ENCODE measurements around the gene GPX2. TPM values are rescaled to one million over a fixed set of nuclear protein-coding genes. Genes with fewer than 3 reads are reported as not detected.
A peak's percentile ranks its signal among the peaks of the same experiment; 100 is the strongest.

GPX2 gene
- total RNA-seq, 2 donors from 2014 or later, result 2.6 to 3.7 TPM

- Mint-ChIP-seq H3K27ac (no peak overlapping the region), H3K4me3 (no peak overlapping the region)
Measured at GRCh38 chr14:64954491-64955240, 12.1 kb upstream of the GPX2 start.

DNA sequence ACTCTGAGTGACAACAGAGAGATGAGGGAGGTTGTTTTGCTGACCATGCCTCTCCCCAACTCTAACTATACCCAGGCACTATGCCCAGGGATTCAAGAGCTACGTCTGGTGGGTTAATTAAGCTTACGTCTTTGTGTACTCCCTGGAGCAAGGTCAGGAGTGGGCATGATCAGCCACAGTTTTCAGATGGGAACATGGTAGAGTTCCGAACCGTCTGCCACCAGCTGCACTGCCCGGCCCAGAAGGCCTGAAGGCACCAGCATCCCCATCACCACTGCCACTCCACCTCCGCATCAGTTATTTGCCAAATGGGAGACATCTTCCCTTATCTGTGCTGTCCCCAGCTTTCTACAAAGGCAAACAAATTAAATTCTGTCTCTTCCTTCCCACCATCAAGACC lies 11.1 kb upstream of the GPX2 start:
- H3K4me3 ChIP-seq (ENCODE audit: low read length), result no peak overlapping the region
- no peak overlapping the region for H3K9ac ChIP-seq (ENCODE audit: extremely low read depth, low read length, poor library complexity, severe bottlenecking)
- H3K27ac ChIP-seq (ENCODE audit: low read depth, low read length), result no peak overlapping the region
- H3K27me3 ChIP-seq (ENCODE audit: control insufficient read depth, insufficient read depth, low read length, poor library complexity, severe bottlenecking), result no peaks in the 10 kb centered on the region
- no peak for TF ChIP-seq CTCF (conservative IDR thresholded peaks at IDR 0.05)
- no peaks in the 10 kb centered on the region for H3K4me1 ChIP-seq (ENCODE audit: control insufficient read depth, insufficient read depth, low read length)
- Mint-ChIP-seq H3K27me3 (ENCODE audit: insufficient read depth) (no peaks in the 10 kb centered on the region), H3K27ac (no peak overlapping the region), H3K4me1 (peaks cover 25% of the 10 kb centered on the region), H3K36me3 (ENCODE audit: low read depth) (peaks cover 58% of the 10 kb centered on the region), H3K4me3 (no peak overlapping the region), H3K9me3 (peaks cover 15% of the 10 kb centered on the region)
- DNase-seq, result no peak
- no peaks in the 10 kb centered on the region for H3K9me3 ChIP-seq (ENCODE audit: control insufficient read depth, low read length)
- H3K36me3 ChIP-seq (ENCODE audit: control insufficient read depth, insufficient read depth, low read length), result peaks cover 49% of the 10 kb centered on the region
- WGBS, 2 experiments (ENCODE audit: insufficient coverage in 1 of 2, insufficient read length in 1 of 2), result 95 to 100% methylated on average over 4 to 6 of the region's 6 CpGs

More at GRCh38 chr14:64954491-64955240, 12.1 kb upstream of the GPX2 start:
- Mint-ChIP-seq H3K36me3 (ENCODE audit: low read depth) (peaks cover 54% of the 10 kb centered on the region), H3K27me3 (ENCODE audit: insufficient read depth) (no peaks in the 10 kb centered on the region), H3K4me1 (peaks cover 25% of the 10 kb centered on the region), H3K9me3 (peaks cover 18% of the 10 kb centered on the region)
- H3K27ac ChIP-seq (ENCODE audit: low read depth, low read length), result no peak overlapping the region
- no peak overlapping the region for H3K9ac ChIP-seq (ENCODE audit: extremely low read depth, low read length, poor library complexity, severe bottlenecking)
- no peaks in the 10 kb centered on the region for H3K4me1 ChIP-seq (ENCODE audit: control insufficient read depth, insufficient read depth, low read length)
- no peak for TF ChIP-seq CTCF (conservative IDR thresholded peaks at IDR 0.05)
- DNase-seq, result no peak
- H3K27me3 ChIP-seq (ENCODE audit: control insufficient read depth, insufficient read depth, low read length, poor library complexity, severe bottlenecking), result no peaks in the 10 kb centered on the region
- peaks cover 43% of the 10 kb centered on the region for H3K36me3 ChIP-seq (ENCODE audit: control insufficient read depth, insufficient read depth, low read length)
- no peak overlapping the region for H3K4me3 ChIP-seq (ENCODE audit: low read length)
- WGBS, 2 experiments (ENCODE audit: insufficient coverage in 1 of 2, insufficient read length in 1 of 2), result 90 to 100% methylated on average over 7 to 9 of the region's 9 CpGs
- H3K9me3 ChIP-seq (ENCODE audit: control insufficient read depth, low read length), result no peaks in the 10 kb centered on the region

DNA sequence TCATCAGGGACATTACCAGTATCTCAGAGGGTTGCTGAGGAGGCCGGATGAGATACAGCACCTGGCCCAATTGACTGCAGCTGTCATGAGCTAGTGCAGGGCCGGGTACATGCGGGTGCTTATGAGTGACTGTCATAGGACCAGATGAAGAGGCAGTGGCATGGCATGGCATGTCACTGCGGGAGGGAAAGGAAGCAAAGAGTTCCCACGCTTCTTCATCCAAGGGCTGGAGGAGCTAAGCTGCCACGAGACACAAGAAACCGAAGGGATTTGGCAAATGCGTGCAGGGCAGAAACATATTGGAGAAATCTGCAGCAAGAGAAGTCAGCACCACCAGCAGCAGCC lies 10.7 kb upstream of the GPX2 start:
- WGBS, 2 experiments (ENCODE audit: insufficient coverage in 1 of 2, insufficient read length in 1 of 2), result 94% methylated on average over 8 of the region's 8 CpGs

More for the DNA sequence above, 10.7 kb upstream of the GPX2 start:
- H3K4me3 Mint-ChIP-seq, result no peak overlapping the region
- peaks cover 56% of the 10 kb centered on the region for H3K36me3 Mint-ChIP-seq (ENCODE audit: low read depth)
- DNase-seq, result no peak
- no peaks in the 10 kb centered on the region for H3K27me3 ChIP-seq (ENCODE audit: control insufficient read depth, insufficient read depth, low read length, poor library complexity, severe bottlenecking)
- no peak overlapping the region for H3K9ac ChIP-seq (ENCODE audit: extremely low read depth, low read length, poor library complexity, severe bottlenecking)
- H3K27ac ChIP-seq (ENCODE audit: low read depth, low read length), result no peak overlapping the region
- TF ChIP-seq CTCF (conservative IDR thresholded peaks at IDR 0.05), result no peak
- peak overlapping the region; percentile 85 for H3K27ac Mint-ChIP-seq
- H3K27me3 Mint-ChIP-seq (ENCODE audit: insufficient read depth), result no peaks in the 10 kb centered on the region
- peaks cover 25% of the 10 kb centered on the region for H3K4me1 Mint-ChIP-seq
- no peaks in the 10 kb centered on the region for H3K4me1 ChIP-seq (ENCODE audit: control insufficient read depth, insufficient read depth, low read length)
- peaks cover 48% of the 10 kb centered on the region for H3K36me3 ChIP-seq (ENCODE audit: control insufficient read depth, insufficient read depth, low read length)
- no peak overlapping the region for H3K4me3 ChIP-seq (ENCODE audit: low read length)
- peaks cover 12% of the 10 kb centered on the region for H3K9me3 Mint-ChIP-seq
- no peaks in the 10 kb centered on the region for H3K9me3 ChIP-seq (ENCODE audit: control insufficient read depth, low read length)

All from endodermal cell (in vitro differentiated cells).